Transverse colon (tissue), 4 donors: ENCODE measurements around the gene IGSF3. TPM values are rescaled to one million over a fixed set of nuclear protein-coding genes. Genes with fewer than 3 reads are reported as not detected.

ENCODE experiments used
- DNase-seq: peaks from one replicate; pipeline ENCODE4 v3.0.0-alpha.2; 2019
- H3K27ac ChIP-seq, 4 donors: fragments of 200-600 bp; sonication (generic); 2 replicates each; pipeline ENCODE4 v1.5.1; 2016 to 2018; ENCODE audit warnings: inconsistent platforms in 4 of 4
- H3K27me3 ChIP-seq: fragments of 200-600 bp; sonication (generic); 2 replicates; pipeline ENCODE4 v1.5.1; 2017; ENCODE audit warnings: inconsistent platforms
- H3K36me3 ChIP-seq, 4 donors: fragments of 200-600 bp; sonication (generic); 2 replicates each; pipeline ENCODE4 v1.5.1; 2017 to 2019; ENCODE audit warnings: inconsistent platforms in 4 of 4
- H3K4me1 ChIP-seq, 4 donors: fragments of 200-600 bp; sonication (generic); 2 replicates each; pipeline ENCODE4 v1.5.1; 2017 to 2020; ENCODE audit warnings: inconsistent platforms in 4 of 4
- H3K4me3 ChIP-seq, 4 donors: fragments of 200-600 bp; sonication (generic); 1 replicate in 1 of 4; 2 replicates in 3 of 4; pipeline versions ENCODE4 v1.5.1 to v1.6.1; 2017 to 2019; ENCODE audit warnings: inconsistent platforms in 4 of 4
- H3K9me3 ChIP-seq, 2 donors: fragments of 200-600 bp; sonication (generic); 2 replicates each; pipeline ENCODE4 v1.5.1; 2017 to 2019; ENCODE audit warnings: inconsistent platforms in 2 of 2
- CTCF ChIP-seq, 5 experiments: fragments of 200-600 bp in 3 of 5; fragments of 450-650 bp in 2 of 5; sonication (generic) in 3 of 5; IDR thresholded peaks; 1 replicate in 2 of 5; 2 replicates in 3 of 5; pipeline ENCODE4 v1.5.1; 2016 to 2017; ENCODE audit warnings: antibody characterized with exemption in 5 of 5, inconsistent platforms in 3 of 5, mild to moderate bottlenecking in 2 of 5, moderate library complexity in 1 of 5
- EP300 ChIP-seq: sonication (generic); formaldehyde crosslinking; IDR thresholded peaks from one replicate; pipeline ENCODE4 v1.6.1; 2017; ENCODE audit warnings: antibody characterized with exemption, low read depth
- POLR2A ChIP-seq: fragments of 450-650 bp; IDR thresholded peaks from one replicate; pipeline ENCODE4 v1.6.1; 2016; ENCODE audit warnings: antibody characterized with exemption, mild to moderate bottlenecking, moderate library complexity
- POLR2AphosphoS5 ChIP-seq, 3 donors: sonication (generic); formaldehyde crosslinking; IDR thresholded peaks; one replicate each; pipeline ENCODE4 v1.6.1; 2016; ENCODE audit warnings: antibody characterized with exemption in 3 of 3
- WGBS, 2 donors: methylation state at CpG; one replicate each; pipeline ENCODE4 v1.1.5; 2018; ENCODE audit warnings: low coverage in 1 of 2; 5-methylcytosine and 5-hydroxymethylcytosine counted together
- in situ Hi-C, 4 donors: fragments of 200-750 bp; cut with MboI; loops; one replicate each; pipeline versions ENCODE4 v1.15.0 to v1.15.1; 2017; ENCODE audit warnings: low sequenced_read_pairs in 3 of 4, low pct_ligation_motif_present in 1 of 4, low pct_unique_long_range_greater_than_20kb in 1 of 4
- intact Hi-C: fragments of 100-400 bp; cut with DNase I; formaldehyde crosslinking; loops from one replicate; pipeline ENCODE4 v1.15.1; 2023; ENCODE audit warnings: low total_unique reads
- total RNA-seq, 4 donors: library from RNA; depleted of rRNA; stranded (reverse); fragments of >200 nt; gene quantifications; one replicate each; pipeline ENCODE4 v1.1.0, GENCODE V29; 2016

The IGSF3 gene
- total RNA-seq, 4 donors from 2014 or later = 36.7 to 75.8 (median 56.9) TPM

GRCh38 chr1:116712510-116712909 lies 45.0 kb upstream of the IGSF3 start:
- 73 to 100% methylated on average over 1 to 6 of the region's 6 CpGs for WGBS, 2 donors
- Histone ChIP-seq H3K9me3 (no peaks in the 10 kb centered on the region), H3K36me3 (no peaks in the 10 kb centered on the region), H3K4me3 (no peak overlapping the region), H3K4me1 (no peaks in the 10 kb centered on the region), H3K27me3 (no peaks in the 10 kb centered on the region), H3K27ac (no peak overlapping the region)
- intact Hi-C loops (no loop called here), in situ Hi-C loops (no loop called here)
- no peak for TF ChIP-seq EP300
- no peak for TF ChIP-seq CTCF (IDR thresholded peaks at IDR 0.05)
- no peak for TF ChIP-seq POLR2AphosphoS5 (IDR thresholded peaks at IDR 0.05)
- TF ChIP-seq POLR2A = no peak
- no peak for DNase-seq

DNA sequence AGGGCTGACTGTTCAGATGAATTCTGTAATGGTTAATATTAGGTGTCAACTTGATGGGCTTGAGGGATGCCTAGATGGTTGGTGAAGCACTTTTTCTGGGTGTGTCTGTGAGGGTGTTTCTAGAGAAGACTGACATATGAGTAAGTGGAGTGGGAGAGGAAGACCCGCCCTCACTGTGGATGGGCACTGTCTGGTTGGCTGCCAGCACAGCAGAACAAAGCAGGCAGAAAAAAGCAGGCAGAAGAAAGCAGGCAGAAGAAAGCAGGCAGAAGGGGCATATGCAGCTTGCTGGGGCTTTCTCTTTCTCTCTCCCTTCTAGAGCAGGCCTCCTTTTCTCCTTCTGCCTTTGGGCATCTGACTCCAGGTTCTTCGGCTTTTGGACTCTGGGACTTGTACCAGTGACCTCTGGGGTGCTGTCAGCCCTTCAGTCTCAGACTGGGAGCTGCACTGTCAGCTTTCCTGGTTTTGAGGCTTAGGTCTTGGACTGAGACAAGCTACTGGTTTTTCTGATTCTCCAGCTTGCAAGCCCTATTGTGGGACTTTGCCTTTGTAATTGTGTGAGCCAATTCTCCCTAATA lies 43.8 kb upstream of the IGSF3 start:
- intact Hi-C loops = no loop called here
- TF ChIP-seq CTCF (IDR thresholded peaks at IDR 0.05) (no peak), POLR2A (no peak), POLR2AphosphoS5 (IDR thresholded peaks at IDR 0.05) (no peak), EP300 (no peak)
- Histone ChIP-seq H3K4me1 (no peaks in the 10 kb centered on the region), H3K4me3 (no peak overlapping the region), H3K36me3 (no peaks in the 10 kb centered on the region), H3K9me3 (no peaks in the 10 kb centered on the region), H3K27ac (no peak overlapping the region), H3K27me3 (no peaks in the 10 kb centered on the region)
- DNase-seq = no peak
- WGBS, 2 donors = 75 to 79% methylated on average over 2 of the region's 2 CpGs
- in situ Hi-C loops = no loop called here

- no peak for DNase-seq
- intact Hi-C loops (no loop called here), in situ Hi-C loops (no loop called here)
- Histone ChIP-seq H3K9me3 (no peaks in the 10 kb centered on the region), H3K36me3 (no peaks in the 10 kb centered on the region), H3K4me1 (no peaks in the 10 kb centered on the region), H3K27ac (no peak overlapping the region), H3K27me3 (no peaks in the 10 kb centered on the region), H3K4me3 (no peak overlapping the region)
- no peak for TF ChIP-seq CTCF (IDR thresholded peaks at IDR 0.05)
- TF ChIP-seq EP300 = no peak
- TF ChIP-seq POLR2A = no peak
- TF ChIP-seq POLR2AphosphoS5 (IDR thresholded peaks at IDR 0.05) = no peak
- 62% methylated on average over 2 of the region's 2 CpGs; no CpG with 5 or more reads in 1 of the 2 donors for WGBS, 2 donors
These were observed 43.1 kb upstream of the IGSF3 start for GRCh38 chr1:116710420-116711262.

DNA sequence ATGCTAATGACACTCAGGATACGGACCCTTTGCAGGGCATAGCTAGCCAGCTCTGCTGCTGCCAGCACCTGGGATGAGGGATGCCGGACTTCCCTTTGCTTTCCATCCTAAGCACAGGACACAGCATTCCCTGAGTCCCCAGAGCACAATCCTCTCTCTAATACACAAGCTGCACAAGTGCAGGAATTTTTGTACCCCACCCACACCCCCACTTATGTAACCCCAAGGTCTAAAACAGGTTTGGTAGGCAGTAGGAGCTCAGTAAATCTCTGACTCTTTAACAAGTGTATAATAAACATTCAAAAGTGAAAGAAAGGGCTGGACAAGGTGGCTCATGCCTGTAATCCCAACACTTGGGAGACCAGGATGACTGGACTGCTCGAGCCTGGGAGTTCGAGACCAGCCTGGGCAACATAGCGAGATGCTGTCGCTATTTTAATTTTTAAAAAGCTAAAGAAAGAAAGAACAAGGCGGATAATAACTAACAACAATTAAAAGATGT lies 42.2 kb upstream of the IGSF3 start:
- TF ChIP-seq EP300 (no peak), CTCF (IDR thresholded peaks at IDR 0.05) (no peak), POLR2AphosphoS5 (IDR thresholded peaks at IDR 0.05) (no peak), POLR2A (no peak)
- H3K4me3 ChIP-seq = no peak overlapping the region
- in situ Hi-C loops = no loop called here
- peaks cover 0 to under 1% (median 0%) of the 10 kb centered on the region in 4 donors for H3K4me1 ChIP-seq
- H3K27me3 ChIP-seq = no peaks in the 10 kb centered on the region
- H3K36me3 ChIP-seq = no peaks in the 10 kb centered on the region
- no peaks in the 10 kb centered on the region for H3K9me3 ChIP-seq
- WGBS, 2 donors = 91% methylated on average over 1 to 7 of the region's 7 CpGs
- H3K27ac ChIP-seq = no peak overlapping the region
- intact Hi-C loops = no loop called here
- DNase-seq = no peak
